ENCODE data around the gene ARRB1. TPM values are rescaled to one million over a fixed set of nuclear protein-coding genes. Genes with fewer than 3 reads are reported as not detected.
A peak's percentile ranks its signal among the peaks of the same experiment; 100 is the strongest.

Gene ARRB1
- total RNA-seq, 2 donors from 2014 or later = 41.7 to 128 TPM

DNA sequence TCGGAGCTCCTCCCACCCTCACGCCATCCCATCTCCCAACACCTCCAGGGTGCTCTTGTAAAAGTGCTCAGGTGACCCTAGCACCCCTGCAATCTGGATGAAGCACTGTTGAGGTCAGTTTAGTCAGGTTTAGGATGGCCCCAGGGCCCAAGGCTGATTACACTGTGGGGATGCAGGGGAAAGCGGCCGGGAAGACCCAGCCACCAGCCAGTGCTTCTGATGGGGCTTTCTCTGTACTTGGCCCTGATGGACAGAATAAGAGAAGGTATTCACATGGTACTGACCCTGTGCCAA lies 82.1 kb downstream of the ARRB1 start:
- Histone ChIP-seq H3K27ac (ENCODE audit: low read depth, low read length) (no peak overlapping the region), H3K4me1 (ENCODE audit: control insufficient read depth, insufficient read depth, low read length) (no peaks in the 10 kb centered on the region), H3K4me3 (ENCODE audit: low read length) (no peak overlapping the region), H3K36me3 (ENCODE audit: control insufficient read depth, insufficient read depth, low read length) (peaks cover 69% of the 10 kb centered on the region), H3K9me3 (ENCODE audit: control insufficient read depth, low read length) (no peaks in the 10 kb centered on the region), H3K27me3 (ENCODE audit: control insufficient read depth, insufficient read depth, low read length, poor library complexity, severe bottlenecking) (no peaks in the 10 kb centered on the region), H3K9ac (ENCODE audit: extremely low read depth, low read length, poor library complexity, severe bottlenecking) (no peak overlapping the region)
- peaks cover 62% of the 10 kb centered on the region for H3K36me3 Mint-ChIP-seq (ENCODE audit: low read depth)
- WGBS, 2 experiments (ENCODE audit: insufficient coverage in 1 of 2, insufficient read length in 1 of 2) = 96 to 100% methylated on average over 2 to 4 of the region's 4 CpGs
- no peaks in the 10 kb centered on the region for H3K9me3 Mint-ChIP-seq
- peak; percentile 31 for DNase-seq
- H3K4me3 Mint-ChIP-seq = no peak overlapping the region
- TF ChIP-seq, protein P1, sequence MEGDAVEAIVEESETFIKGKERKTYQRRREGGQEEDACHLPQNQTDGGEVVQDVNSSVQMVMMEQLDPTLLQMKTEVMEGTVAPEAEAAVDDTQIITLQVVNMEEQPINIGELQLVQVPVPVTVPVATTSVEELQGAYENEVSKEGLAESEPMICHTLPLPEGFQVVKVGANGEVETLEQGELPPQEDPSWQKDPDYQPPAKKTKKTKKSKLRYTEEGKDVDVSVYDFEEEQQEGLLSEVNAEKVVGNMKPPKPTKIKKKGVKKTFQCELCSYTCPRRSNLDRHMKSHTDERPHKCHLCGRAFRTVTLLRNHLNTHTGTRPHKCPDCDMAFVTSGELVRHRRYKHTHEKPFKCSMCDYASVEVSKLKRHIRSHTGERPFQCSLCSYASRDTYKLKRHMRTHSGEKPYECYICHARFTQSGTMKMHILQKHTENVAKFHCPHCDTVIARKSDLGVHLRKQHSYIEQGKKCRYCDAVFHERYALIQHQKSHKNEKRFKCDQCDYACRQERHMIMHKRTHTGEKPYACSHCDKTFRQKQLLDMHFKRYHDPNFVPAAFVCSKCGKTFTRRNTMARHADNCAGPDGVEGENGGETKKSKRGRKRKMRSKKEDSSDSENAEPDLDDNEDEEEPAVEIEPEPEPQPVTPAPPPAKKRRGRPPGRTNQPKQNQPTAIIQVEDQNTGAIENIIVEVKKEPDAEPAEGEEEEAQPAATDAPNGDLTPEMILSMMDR (conservative IDR thresholded peaks at IDR 0.05) = no peak
- H3K4me1 Mint-ChIP-seq = peaks cover 2% of the 10 kb centered on the region
- no peak overlapping the region for H3K27ac Mint-ChIP-seq
- H3K27me3 Mint-ChIP-seq (ENCODE audit: insufficient read depth) = no peaks in the 10 kb centered on the region

DNA sequence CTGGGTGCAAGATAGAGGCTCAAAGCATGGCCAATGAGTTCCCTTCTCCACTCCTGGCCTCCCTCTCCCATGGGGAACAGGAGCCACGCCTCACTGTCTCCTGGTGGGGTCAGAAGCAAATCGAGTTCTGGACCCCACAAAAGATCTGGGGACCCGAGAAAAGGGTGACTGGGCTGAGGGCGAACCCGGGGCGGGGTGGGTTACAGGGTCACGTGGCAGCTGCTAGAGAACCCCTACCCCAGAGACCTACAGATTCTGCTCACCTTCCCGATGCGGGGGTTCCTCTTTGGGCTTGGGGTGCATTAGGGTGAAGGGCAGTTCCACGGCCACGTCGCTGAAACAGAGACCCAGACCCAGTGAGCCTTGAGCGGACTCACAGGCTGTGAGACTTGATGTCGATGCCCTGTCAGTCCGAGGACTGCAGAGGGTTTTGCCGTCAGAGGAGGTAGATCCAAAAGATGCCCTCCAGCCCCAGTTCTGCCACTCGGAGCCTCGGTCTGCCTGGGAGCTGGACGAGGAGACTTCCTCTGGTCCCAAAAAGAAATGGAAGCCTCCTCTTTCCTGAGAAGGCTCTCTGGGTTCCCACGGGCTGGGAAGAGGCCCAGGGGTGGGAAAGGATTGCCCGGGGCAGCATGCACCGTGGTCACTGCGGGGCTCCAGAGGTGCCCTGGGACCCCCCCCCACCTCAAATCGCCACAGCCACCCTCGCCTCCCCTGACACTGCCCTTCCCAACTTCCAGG lies 82.7 kb downstream of the ARRB1 start:
- H3K4me1 ChIP-seq (ENCODE audit: control insufficient read depth, insufficient read depth, low read length) = no peaks in the 10 kb centered on the region
- H3K36me3 ChIP-seq (ENCODE audit: control insufficient read depth, insufficient read depth, low read length) = peaks cover 65% of the 10 kb centered on the region
- H3K4me3 ChIP-seq (ENCODE audit: low read length) = no peak overlapping the region
- Mint-ChIP-seq H3K27me3 (ENCODE audit: insufficient read depth) (no peaks in the 10 kb centered on the region), H3K4me3 (no peak overlapping the region), H3K27ac (no peak overlapping the region), H3K9me3 (no peaks in the 10 kb centered on the region), H3K4me1 (peaks cover 2% of the 10 kb centered on the region), H3K36me3 (ENCODE audit: low read depth) (peaks cover 56% of the 10 kb centered on the region)
- DNase-seq = peak; percentile 43
- H3K9me3 ChIP-seq (ENCODE audit: control insufficient read depth, low read length) = no peaks in the 10 kb centered on the region
- H3K9ac ChIP-seq (ENCODE audit: extremely low read depth, low read length, poor library complexity, severe bottlenecking) = no peak overlapping the region
- 96 to 99% methylated on average over 16 to 25 of the region's 25 CpGs for WGBS, 2 experiments (ENCODE audit: insufficient coverage in 1 of 2, insufficient read length in 1 of 2)
- TF ChIP-seq, protein P1 (conservative IDR thresholded peaks at IDR 0.05) = no peak
- H3K27me3 ChIP-seq (ENCODE audit: control insufficient read depth, insufficient read depth, low read length, poor library complexity, severe bottlenecking) = no peaks in the 10 kb centered on the region
- H3K27ac ChIP-seq (ENCODE audit: low read depth, low read length) = no peak overlapping the region

DNA sequence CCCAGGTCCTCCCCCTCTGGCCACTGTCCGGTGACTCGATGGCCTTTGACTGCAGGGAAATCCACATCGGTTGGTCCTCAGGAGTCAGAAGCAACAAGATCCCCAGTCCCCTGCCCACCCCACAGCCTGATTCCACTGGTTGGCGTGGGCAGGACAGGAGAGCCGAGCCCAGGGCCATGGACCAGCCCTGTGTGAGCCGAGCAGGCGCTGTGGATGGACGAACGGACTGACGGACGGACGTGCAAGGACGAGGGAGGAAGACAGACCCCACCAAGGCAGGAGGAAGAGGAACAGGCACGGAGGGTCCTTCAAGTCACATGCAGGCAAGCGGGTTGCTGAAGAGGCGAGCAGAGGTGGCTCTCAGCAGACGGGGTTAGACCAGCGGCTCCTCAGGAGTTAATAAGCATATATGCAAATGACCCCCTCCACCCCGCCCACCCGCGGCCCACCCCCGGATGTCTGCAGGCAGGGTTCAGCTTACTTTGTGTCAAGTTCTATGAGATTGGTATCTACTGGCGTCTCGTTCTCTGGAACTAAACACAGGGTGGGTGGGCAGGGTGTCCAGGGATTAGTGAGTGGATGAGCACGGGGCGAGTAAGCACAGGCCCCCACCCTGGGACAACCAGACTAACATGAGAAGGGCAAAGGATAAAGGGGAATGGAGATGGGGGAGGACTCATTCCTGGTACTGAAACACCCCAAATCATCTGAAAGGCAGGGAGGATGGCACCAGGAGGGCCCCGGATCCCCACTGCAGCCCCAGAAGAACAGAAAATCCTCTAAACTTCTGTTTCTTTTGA lies 84.1 kb downstream of the ARRB1 start:
- Histone ChIP-seq H3K27me3 (ENCODE audit: control insufficient read depth, insufficient read depth, low read length, poor library complexity, severe bottlenecking) (no peaks in the 10 kb centered on the region), H3K4me3 (ENCODE audit: low read length) (no peak overlapping the region), H3K9me3 (ENCODE audit: control insufficient read depth, low read length) (no peaks in the 10 kb centered on the region), H3K27ac (ENCODE audit: low read depth, low read length) (no peak overlapping the region), H3K9ac (ENCODE audit: extremely low read depth, low read length, poor library complexity, severe bottlenecking) (no peak overlapping the region), H3K36me3 (ENCODE audit: control insufficient read depth, insufficient read depth, low read length) (peaks cover 53% of the 10 kb centered on the region), H3K4me1 (ENCODE audit: control insufficient read depth, insufficient read depth, low read length) (no peaks in the 10 kb centered on the region)
- peak; percentile 63 for DNase-seq
- TF ChIP-seq, protein P1 (conservative IDR thresholded peaks at IDR 0.05) = no peak
- Mint-ChIP-seq H3K4me1 (peaks cover 3% of the 10 kb centered on the region), H3K9me3 (no peaks in the 10 kb centered on the region), H3K27me3 (ENCODE audit: insufficient read depth) (no peaks in the 10 kb centered on the region), H3K27ac (no peak overlapping the region), H3K4me3 (no peak overlapping the region), H3K36me3 (ENCODE audit: low read depth) (peaks cover 46% of the 10 kb centered on the region)
- 93 to 94% methylated on average over 20 to 27 of the region's 27 CpGs for WGBS, 2 experiments (ENCODE audit: insufficient coverage in 1 of 2, insufficient read length in 1 of 2)

Data from endodermal cell (in vitro differentiated cells).